Vagina (tissue), 2 donors: Measurements from ENCODE around the gene SERPINE1.
"Not testable (repeated sequence)": the region's sequence is repeated elsewhere in the genome, so short reads cannot be mapped to it uniquely, and the experiment has no call there.

Experiments used
- CTCF ChIP-seq, 3 experiments: fragments of 450-650 bp in 2 of 3; fragments of 200-600 bp in 1 of 3; sonication (generic) in 1 of 3; IDR thresholded peaks; one replicate each; pipeline ENCODE4 v1.5.1; 2017 to 2019; ENCODE audit warnings: antibody characterized with exemption in 3 of 3, mild to moderate bottlenecking in 2 of 3, moderate library complexity in 2 of 3
- POLR2A ChIP-seq, 2 donors: fragments of 450-650 bp; IDR thresholded peaks; one replicate each; pipeline ENCODE4 v1.6.1; 2017; ENCODE audit warnings: antibody characterized with exemption in 2 of 2, mild to moderate bottlenecking in 2 of 2, moderate library complexity in 2 of 2
- POLR2AphosphoS5 ChIP-seq, 2 donors: sonication (generic); formaldehyde crosslinking; IDR thresholded peaks; one replicate each; pipeline ENCODE4 v1.9.0; 2017; ENCODE audit warnings: antibody characterized with exemption in 2 of 2, mild to moderate bottlenecking in 2 of 2, low read depth in 1 of 2; ENCODE audit not compliant: insufficient read depth in 1 of 2

- not testable (repeated sequence) for TF ChIP-seq CTCF (IDR thresholded peaks at IDR 0.05); POLR2A (IDR thresholded peaks at IDR 0.05); POLR2AphosphoS5 (IDR thresholded peaks at IDR 0.05; ENCODE audit: insufficient read depth in 1 of 2, low read depth in 1 of 2)
Observed at GRCh38 chr7:101103701-101104100, 23.2 kb upstream of the SERPINE1 start.
